ENCODE measurements around the gene FOXA1. TPM values are rescaled to one million over a fixed set of nuclear protein-coding genes. Genes with fewer than 3 reads are reported as not detected.

FOXA1 gene
- not detected for total RNA-seq

DNA sequence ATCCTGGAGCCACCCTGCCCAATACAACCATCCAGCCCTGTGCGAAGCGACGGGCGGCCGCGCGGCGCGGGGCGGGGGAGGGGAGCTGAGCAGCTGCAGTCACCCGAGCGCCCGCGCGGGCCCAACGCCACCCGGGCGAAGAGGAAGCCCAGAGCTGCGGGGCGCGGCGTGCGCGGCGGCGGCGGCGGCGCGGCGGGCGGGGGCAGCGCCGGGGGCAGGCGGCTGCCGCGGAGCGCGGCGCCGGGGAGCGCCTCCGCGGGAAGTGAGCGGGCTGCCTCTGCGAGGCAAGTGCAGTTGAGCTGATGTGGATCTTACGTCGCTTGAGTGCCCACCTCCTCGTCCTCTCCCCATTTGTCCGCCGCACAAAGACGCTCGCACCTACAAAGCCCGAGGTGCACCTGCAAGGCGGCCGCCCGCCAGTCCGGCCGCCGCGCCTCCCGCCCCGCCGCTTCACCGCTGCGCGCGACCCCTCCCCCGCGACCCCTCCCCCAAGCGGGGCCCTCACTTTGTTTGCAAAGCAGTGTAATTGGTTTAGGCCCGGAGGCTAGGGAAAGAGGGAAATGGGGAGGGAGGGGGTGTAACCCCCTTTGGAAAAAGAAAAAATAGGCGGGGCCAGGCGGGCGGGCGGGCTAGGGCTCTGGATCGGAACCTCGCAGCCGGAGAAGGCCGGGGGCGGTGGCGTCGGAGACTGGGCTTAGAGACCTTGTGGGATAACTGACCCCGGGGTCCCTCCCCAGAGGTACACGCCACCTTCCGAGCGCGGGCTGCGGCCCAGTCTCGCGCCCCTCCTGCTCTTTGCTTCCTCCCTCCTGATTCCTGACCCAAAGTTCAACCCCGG lies at the start of gene FOXA1, which contains the start of gene TTC6:
TSS of gene FOXA1 (minus strand) at position 279 of the 838 bp plus-strand sequence. CDS start at position 2, 277 bp downstream.
TSS of gene TTC6 (plus strand) at position 659 of the 838 bp plus-strand sequence. CDS start 26,436 bp downstream, outside the sequence.
- peaks cover 44 to 89% of the 10 kb centered on the region in 2 donors for H3K27me3 ChIP-seq
- H3K36me3 ChIP-seq = no peaks in the 10 kb centered on the region
- peak within 1 kb of the TSS in 1 of 2 donors; percentile 30 for H3K4me3 ChIP-seq
- no peak within 1 kb of the TSS for H3K27ac ChIP-seq
- no peak for DNase-seq
- intact Hi-C loops (cut with DNase I; ENCODE audit: low total_unique reads) = no loop called here
- H3K9me3 ChIP-seq = no peaks in the 10 kb centered on the region
- H3K4me1 ChIP-seq = peaks cover 0 to 18% of the 10 kb centered on the region in 2 donors
- no peak for TF ChIP-seq POLR2A (IDR thresholded peaks at IDR 0.05)
- TF ChIP-seq, protein P1, sequence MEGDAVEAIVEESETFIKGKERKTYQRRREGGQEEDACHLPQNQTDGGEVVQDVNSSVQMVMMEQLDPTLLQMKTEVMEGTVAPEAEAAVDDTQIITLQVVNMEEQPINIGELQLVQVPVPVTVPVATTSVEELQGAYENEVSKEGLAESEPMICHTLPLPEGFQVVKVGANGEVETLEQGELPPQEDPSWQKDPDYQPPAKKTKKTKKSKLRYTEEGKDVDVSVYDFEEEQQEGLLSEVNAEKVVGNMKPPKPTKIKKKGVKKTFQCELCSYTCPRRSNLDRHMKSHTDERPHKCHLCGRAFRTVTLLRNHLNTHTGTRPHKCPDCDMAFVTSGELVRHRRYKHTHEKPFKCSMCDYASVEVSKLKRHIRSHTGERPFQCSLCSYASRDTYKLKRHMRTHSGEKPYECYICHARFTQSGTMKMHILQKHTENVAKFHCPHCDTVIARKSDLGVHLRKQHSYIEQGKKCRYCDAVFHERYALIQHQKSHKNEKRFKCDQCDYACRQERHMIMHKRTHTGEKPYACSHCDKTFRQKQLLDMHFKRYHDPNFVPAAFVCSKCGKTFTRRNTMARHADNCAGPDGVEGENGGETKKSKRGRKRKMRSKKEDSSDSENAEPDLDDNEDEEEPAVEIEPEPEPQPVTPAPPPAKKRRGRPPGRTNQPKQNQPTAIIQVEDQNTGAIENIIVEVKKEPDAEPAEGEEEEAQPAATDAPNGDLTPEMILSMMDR (IDR thresholded peaks at IDR 0.05) = no peak

DNA sequence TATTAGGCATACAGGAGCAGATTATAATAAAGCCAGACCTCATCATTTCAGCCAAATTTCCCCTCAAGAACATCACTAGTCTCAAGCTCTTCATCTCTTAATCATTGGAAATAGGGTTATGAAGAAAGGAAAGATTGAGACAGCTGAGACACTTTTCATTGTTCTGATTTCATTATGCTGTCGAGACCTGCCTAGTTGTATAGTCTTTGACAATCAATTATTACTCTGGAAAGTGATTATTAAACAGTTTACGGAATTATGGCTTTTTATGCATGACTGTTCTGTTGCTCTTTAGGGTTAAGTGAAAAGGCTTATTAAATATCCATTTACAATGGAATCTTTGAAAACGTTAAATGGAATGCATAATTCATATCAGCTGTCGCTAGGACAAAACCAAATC lies 48.7 kb upstream of the FOXA1 start:
- DNase-seq = no peak
- no peaks in the 10 kb centered on the region for H3K4me1 ChIP-seq
- no peak overlapping the region for H3K27ac ChIP-seq
- no peak overlapping the region for H3K4me3 ChIP-seq
- no peak for TF ChIP-seq POLR2A (IDR thresholded peaks at IDR 0.05)
- TF ChIP-seq, protein P1 (IDR thresholded peaks at IDR 0.05) = no peak
- H3K9me3 ChIP-seq = no peaks in the 10 kb centered on the region
- intact Hi-C loops (cut with DNase I; ENCODE audit: low total_unique reads) = no loop called here
- H3K27me3 ChIP-seq = no peaks in the 10 kb centered on the region
- no peaks in the 10 kb centered on the region for H3K36me3 ChIP-seq

DNA sequence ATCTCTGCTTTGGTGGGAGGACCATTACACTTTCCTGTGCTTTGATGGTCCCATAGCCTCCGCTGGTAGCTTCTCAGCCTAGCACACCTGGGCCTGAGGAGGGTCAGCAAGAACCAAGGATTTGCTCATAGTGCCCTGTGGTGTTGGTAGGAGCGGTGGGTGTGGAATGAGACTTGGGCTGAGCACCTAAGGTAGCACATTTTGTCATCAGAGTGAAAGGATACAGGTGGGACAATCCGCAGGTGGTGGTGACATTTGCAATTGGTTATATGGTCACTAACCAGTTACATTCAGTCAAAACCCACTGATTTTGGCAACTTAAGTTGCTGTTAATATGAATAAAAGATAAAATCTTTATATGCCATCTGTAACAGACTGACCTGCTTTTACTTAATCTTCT lies 47.1 kb upstream of the FOXA1 start:
- no peaks in the 10 kb centered on the region for H3K36me3 ChIP-seq
- TF ChIP-seq, protein P1 (IDR thresholded peaks at IDR 0.05) = no peak
- no peak for TF ChIP-seq POLR2A (IDR thresholded peaks at IDR 0.05)
- no peak overlapping the region for H3K4me3 ChIP-seq
- DNase-seq = no peak
- intact Hi-C loops (cut with DNase I; ENCODE audit: low total_unique reads) = no loop called here
- H3K9me3 ChIP-seq = no peaks in the 10 kb centered on the region
- H3K27ac ChIP-seq = no peak overlapping the region
- H3K27me3 ChIP-seq = no peaks in the 10 kb centered on the region
- no peaks in the 10 kb centered on the region for H3K4me1 ChIP-seq

DNA sequence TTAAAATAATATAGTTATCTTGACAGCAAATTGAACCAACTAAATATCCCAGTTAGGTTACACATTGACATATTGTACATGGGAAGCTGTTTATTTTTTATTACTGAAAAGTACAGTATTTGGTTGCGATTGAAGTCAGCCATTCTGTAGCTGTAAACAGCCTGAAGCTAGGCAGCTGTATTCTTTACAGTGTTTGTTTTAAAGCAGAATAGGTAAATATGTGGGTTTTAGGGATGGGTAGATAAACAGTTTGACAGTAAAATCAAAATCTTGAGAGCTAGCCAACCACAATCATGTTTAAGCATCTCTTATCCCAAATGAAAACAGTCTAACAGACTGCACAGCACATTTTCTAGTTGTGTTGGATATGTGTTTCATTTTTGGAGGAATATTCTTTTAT lies 46.1 kb upstream of the FOXA1 start:
- Histone ChIP-seq H3K27me3 (no peaks in the 10 kb centered on the region), H3K9me3 (no peaks in the 10 kb centered on the region), H3K4me1 (no peaks in the 10 kb centered on the region), H3K36me3 (no peaks in the 10 kb centered on the region), H3K27ac (no peak overlapping the region), H3K4me3 (no peak overlapping the region)
- intact Hi-C loops (cut with DNase I; ENCODE audit: low total_unique reads) = no loop called here
- DNase-seq = no peak
- TF ChIP-seq, protein P1 (IDR thresholded peaks at IDR 0.05) = no peak
- TF ChIP-seq POLR2A (IDR thresholded peaks at IDR 0.05) = no peak

DNA sequence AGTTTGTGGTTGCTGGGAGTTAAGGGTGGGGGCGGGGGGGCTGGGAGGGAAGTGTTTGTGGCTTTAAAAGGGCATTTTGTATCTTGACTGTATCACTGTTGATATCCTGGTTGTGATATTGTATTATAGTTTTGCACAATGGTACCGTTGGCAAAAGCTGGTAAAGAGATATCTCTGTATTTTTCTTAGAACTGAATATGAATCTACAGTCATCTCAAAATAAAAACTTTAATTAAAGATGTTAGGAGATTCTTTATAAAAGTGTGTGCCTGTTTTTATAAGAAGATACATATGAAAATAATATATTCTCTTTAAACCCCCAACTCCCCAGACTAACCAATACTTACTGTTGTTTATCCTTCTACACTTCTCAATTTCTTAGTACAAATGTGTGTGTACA lies 43.5 kb upstream of the FOXA1 start:
- H3K27ac ChIP-seq = no peak overlapping the region
- H3K27me3 ChIP-seq = no peaks in the 10 kb centered on the region
- H3K4me1 ChIP-seq = no peaks in the 10 kb centered on the region
- no peak for TF ChIP-seq POLR2A (IDR thresholded peaks at IDR 0.05)
- TF ChIP-seq, protein P1 (IDR thresholded peaks at IDR 0.05) = no peak
- DNase-seq = no peak
- no peaks in the 10 kb centered on the region for H3K9me3 ChIP-seq
- intact Hi-C loops (cut with DNase I; ENCODE audit: low total_unique reads) = no loop called here
- no peaks in the 10 kb centered on the region for H3K36me3 ChIP-seq
- H3K4me3 ChIP-seq = no peak overlapping the region

All from uterus (tissue), 4 donors.